Activated CD8-positive, alpha-beta memory T cell treated with anti-CD3 and anti-CD28 coated beads for 1 hour (primary cell): ENCODE measurements around the gene ARHGEF16.

ENCODE experiments used
- DNase-seq, 2 donors: peaks; one replicate each; pipeline ENCODE4 v3.0.0-alpha.2; 2020; ENCODE audit warnings: low read depth in 1 of 2; ENCODE audit errors: extremely low read depth in 1 of 2

The ARHGEF16 gene

DNA sequence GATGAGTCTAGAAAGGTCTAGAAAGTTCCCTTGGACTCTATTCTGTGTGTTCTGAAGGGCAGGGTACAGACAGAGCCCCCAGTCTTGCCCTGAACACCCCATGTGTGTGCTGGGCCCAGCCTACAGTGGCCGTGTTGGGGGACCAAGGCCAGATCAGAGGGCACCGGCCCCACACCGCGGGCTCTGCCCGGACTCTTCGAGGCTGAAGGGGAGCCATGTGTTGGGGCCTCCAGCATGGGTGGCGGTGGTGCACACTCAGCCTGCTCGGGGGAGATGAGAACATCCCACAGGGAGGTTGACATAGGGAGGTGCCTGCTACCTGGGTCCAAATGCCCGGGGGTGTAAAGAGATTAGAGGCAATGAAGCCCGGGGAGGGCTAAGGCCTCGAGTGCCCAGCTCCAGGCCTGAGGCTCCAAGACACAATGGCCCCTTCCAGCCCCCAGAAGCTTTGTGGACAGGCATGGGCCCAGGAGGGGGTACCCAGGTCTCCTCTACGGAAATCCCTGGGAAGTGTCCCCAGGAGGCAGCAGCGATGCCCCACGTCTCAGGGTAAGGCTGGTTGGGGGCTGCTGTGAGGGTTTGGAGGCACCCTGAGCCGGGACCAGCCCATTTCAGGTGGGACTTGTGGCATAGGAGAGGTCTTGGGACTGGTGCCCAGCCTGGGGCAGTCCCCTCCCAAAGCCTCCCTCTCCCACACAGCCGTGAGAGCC, 12.1 kb downstream of the ARHGEF16 start:
- DNase-seq: no peak

DNA sequence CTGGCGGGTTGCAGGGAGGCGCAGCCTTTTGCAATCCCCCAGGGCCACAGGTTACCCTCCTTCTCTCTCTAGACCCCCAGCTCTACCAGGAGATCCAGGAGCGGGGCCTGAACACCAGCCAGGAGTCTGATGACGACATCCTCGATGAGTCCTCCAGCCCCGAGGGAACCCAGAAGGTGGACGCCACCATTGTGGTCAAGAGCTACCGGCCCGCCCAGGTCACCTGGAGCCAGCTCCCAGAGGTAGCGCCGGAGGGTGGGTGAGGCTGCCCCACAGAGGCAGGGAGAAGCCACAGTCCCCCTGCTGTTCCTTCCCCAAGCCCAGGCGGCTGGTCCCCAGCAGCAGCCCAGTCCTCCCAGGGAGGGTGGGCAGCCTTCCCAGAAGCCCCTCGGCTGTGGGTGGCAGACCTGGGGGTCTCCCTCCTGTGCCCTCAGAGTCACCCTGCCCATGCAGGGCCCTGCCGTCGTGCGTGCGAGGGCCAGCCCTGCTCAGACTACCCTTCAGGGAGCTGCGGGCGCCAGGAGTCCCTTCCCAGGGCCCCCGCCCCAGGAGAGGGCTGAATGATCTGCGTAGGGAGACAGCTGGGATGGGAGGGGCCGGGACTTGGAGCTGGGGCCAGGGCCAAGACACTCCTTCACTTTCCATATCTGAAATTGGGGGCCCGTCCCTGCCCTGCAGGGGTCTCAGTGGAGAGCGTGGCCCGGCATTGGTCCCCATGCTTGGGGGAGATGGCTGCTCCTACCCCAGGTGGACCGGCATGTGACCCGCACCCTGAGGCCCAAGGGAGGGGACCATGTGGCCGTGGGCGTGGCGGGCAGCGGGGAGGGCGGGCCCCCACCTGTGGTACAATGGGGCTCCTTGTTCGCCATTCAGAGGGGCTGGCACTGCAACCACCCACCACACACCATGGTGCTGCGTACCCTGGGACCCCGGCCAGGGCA, 12.9 kb downstream of the ARHGEF16 start:
- DNase-seq: no peak

DNA sequence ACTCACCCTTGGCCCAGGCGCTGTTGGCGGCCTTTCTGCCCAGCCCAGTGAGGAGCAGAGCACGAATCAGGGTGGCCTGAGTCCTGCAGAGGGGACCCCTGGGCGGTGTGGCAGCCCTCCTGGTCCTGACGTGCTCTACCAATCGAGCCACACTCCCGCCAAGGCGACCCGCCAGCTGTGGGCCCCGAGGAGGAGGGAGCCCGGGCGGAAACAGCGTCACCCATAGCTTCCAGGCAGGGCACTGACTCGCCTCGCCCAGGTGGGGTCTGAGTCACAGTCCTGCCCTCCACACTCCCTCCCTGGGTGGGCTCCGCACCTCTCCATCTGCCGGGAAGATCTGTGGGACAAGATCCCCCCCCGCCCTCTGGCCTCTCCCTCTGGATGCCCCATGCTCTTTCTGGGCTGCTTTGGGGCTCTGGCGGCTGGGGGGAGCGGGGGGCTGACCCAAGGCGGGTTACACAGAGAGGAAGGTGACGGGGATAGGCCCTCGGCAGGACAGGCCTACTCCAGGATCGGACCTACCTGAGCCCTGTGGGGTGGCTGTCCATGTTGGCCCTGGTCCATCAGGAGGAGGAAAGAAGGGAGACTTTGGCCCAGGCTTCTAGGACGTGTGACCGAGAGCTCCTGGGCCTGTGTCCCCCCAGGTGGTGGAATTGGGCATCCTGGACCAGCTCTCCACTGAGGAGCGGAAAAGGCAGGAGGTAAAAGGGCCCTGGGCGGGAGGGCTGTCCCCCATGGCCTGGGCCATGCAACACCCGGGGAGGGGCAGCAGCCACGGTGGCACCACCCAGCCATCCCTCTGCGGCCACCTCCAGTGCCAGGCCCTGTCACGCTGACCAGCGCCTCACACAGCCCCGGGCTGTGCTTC, 14.0 kb downstream of the ARHGEF16 start:
- DNase-seq: no peak

DNA sequence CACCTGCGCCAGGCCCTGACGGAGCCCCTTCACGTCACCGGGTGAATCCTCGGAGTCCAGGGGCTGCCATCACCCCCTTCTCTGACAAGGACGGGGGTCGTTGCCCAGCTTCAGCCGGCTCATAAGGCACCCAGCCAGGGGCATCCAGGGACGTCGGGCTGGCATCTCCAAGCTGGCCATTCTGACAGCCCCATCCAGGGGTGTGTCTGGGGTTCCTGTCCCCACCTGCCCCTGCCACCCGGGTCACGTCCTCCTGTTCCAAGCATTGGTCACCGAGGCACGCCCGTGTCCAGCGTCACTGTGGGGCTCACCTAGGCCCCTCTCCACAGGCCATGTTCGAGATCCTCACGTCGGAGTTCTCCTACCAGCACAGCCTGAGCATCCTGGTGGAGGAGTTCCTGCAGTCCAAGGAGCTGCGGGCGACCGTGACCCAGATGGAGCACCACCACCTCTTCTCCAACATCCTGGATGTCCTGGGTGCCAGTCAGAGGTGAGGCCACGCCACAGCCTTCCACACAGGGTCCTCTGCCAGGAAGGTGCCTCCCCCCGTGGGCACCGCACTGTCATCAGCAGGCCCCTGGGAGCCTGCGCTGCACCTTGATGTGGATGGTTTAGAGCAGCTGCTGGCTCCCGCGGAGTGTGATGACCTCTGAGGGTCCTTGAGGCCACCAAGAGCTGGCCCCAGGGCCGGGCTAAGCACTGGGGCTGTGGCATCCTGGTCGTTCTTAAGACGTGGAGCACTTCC, 14.8 kb downstream of the ARHGEF16 start:
- DNase-seq: no peak

DNA sequence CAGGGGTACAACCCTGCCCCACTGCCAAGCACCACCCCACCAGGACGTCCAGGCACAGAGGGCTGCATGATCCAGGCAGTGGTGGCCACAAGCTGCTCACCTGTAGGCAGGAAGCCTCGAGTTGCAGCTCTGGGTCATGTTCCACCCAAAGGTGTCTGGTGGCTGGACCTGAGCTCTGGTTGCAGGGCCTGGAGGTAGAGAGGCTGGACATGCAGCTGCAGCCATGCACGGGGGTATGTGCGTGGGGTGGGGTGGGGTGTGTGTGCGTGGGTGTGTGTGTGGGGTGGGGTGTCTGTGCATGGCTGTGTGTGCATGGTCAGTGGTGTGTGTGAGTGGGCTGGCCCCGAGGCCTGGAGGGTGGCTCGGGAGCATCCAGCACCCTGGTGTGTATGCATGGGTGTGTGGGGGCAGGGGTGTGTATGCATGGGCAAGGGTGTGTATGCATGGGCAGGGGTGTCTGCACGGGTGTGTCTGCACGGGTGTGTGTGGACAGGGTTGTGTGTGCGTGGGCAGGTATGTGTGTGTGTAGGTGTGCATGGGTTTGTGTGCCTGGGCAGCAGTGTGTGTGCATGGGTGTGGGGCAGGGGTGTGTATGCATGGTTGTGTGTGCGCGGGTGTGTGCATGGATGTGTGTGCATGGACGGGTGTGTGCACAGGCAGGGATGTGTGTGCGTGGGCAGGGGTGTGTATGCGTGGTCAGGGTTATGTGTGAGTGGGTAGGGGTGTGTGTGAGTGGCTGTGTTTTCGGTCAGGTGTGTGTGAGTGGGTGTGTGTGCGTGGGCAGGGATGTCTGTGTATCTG, 15.6 kb downstream of the ARHGEF16 start:
- no peak for DNase-seq

DNA sequence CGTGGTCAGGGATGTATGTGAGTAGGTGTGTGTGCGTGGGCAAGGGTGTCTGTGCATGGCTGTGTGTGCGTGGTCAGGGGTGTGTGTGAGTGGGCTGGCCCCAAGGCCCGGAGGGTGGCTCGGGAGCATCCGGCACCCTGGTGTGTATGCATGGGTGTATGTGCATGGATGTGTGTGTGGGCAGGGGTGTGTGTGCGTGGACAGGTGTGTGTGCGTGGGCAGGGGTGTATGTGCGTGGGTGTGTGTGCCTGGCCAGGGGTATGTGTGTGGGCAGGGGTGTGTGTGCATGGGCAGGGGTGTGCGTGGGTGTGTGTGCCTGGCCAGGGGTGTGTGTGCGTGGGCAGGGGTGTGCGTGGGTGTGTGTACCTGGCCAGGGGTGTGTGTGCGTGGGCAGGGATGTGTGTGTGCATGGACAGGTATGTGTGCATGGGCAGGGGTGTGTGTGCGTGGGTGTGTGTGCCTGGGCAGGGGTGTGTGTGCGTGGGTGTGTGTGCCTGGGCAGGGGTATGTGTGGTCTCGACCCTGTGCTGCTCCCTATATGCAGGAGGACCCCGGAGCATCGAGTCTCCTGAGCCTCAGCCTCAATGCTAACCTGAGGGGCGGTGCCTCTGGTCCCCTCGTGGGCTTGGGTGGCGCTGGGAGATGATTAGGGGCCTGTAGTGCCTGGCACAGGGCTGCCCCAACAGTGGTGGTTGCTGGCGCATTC, 16.3 kb downstream of the ARHGEF16 start:
- no peak for DNase-seq

DNA sequence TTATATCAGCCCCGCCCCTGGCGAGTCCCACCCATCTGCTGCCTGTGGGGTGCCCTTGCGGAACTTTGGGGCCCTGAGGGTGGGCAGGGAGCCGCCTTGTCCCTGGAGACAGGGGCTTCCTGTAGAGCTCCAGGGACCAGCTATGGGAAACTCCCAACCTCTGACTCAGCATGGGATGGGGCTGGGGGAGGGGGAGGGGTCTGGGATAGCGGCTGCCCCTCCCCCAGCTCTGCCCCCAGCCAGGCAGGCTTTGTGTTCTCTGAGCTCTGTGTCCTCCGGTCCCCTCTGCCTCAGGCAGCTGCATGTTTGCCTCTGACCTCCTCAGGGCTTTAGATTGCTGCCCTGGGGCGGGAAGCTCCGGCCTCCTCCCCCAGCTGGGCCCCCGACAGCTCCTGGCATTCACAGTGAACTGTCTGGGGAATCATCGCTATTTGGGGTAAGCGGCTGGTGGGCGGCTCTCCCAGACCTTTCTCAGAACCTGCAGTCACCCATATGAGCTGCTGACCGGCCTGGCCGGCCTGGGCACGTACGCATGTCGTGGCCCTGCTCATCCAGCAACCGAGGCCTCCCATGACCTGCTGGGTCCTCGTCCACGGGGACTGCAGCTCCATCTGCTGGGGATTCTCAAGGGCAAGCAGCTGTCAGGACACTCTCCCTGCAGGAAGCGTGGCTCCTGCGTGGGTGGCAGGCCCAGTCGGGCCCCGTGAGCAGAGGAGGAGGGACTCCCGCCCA, 17.1 kb downstream of the ARHGEF16 start:
- DNase-seq: no peak

DNA sequence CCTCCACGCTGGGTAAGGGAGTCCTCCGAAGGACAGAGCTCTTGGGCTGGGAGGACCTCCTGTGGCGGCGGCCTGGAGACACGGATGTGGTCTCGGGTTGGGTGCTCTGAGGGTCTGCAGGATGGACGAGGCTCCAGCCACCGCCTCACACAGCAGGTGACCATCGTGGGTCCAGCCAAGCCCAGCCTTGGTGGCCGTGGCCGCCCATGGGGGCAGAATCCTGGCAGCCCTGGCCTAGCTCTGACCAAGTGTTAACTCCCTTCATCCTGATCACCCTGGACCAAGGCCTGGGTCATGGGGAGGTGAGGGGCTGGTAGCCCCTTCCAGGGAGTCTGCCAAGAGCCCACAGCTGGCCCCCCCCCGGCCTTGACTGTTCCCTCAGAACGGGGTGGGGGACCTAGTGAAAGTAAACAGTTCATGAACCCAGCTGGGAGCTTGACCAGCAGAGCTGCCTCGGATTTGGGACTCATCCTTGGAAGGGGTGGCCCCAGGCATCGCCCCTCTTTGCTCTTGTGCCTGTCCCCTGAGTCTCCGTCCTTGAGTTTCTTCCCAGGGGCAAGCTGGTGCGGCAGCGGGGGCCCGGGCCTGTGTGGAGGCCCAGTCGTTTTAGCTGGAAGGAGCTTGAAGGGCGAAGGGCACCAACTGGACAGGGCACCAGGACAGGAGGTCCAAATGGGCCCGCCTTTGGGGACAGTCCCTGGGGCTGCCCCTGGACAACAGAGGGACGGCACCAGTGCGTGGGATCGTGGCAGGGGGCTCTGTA, 17.8 kb downstream of the ARHGEF16 start:
- DNase-seq: no peak

DNA sequence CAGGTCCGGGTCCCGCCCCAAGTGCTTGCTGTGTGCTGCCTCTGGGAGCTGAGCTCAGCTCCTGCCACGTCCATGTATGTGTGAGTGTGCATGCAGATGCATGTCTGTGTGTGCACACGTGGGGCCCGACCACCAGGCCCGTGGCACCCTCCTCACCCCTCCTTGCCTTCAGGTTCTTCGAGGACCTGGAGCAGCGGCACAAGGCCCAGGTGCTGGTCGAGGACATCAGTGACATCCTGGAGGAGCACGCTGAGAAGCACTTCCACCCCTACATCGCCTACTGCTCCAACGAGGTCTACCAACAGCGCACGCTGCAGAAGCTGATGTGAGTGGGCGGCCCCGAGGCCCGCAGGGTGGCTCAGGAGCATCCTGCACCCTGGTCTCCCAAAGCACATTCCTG, 18.4 kb downstream of the ARHGEF16 start:
- no peak for DNase-seq

DNA sequence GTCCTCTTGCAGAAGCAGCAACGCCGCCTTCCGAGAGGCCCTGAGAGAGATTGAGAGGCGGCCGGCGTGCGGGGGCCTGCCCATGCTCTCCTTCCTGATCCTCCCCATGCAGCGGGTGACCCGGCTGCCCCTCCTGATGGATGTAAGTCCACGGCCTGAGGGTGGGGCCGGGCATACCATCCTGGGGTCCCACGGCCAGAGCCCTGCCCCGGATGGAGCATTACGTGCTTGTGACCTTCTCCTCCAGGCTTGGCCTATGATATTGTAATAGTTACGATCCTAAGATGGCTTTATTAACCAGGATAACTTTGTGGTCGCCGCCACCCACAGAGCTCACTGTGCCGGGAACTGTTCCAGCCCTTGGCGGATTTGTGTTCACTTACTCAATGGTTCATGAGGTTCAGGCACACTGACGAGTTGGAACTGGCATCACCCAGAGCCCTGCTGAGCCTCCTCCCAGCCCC, 18.9 kb downstream of the ARHGEF16 start:
- no peak for DNase-seq

DNA sequence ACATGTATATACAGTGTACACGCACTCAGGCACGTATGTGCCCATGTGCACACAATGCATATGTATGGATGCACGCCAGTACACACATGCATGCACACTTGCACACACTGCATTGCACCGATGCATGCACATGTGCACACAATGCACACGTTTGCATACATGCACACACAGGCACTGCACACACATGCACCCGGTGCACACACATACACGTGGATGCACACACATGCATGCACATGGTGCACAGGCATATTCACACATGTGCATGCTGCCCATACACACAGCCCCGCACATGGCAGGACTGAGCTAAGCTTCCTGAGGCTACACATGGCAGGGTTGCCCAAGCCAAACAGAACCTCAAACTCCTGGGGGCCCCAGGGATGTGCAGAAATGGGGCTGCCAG, 19.6 kb downstream of the ARHGEF16 start:
- DNase-seq: no peak

DNA sequence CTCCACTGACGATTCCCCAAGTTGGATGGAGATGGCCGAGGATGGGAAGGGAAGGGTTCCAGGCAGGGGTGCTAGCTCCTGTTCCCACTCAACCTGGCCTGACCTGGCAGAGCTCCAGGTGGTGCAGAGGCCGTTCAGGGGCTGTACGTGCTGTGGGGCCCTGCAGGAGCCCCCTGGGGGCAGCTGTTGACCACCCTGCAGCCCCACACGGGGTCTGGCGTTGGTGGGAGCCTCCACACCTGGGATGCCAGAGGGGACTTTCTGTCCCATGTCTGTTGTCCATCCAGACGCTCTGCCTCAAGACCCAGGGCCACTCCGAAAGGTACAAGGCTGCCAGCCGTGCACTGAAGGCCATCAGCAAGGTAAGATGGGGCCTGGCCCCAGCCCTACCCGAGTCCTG, 20.0 kb downstream of the ARHGEF16 start:
- DNase-seq: no peak

DNA sequence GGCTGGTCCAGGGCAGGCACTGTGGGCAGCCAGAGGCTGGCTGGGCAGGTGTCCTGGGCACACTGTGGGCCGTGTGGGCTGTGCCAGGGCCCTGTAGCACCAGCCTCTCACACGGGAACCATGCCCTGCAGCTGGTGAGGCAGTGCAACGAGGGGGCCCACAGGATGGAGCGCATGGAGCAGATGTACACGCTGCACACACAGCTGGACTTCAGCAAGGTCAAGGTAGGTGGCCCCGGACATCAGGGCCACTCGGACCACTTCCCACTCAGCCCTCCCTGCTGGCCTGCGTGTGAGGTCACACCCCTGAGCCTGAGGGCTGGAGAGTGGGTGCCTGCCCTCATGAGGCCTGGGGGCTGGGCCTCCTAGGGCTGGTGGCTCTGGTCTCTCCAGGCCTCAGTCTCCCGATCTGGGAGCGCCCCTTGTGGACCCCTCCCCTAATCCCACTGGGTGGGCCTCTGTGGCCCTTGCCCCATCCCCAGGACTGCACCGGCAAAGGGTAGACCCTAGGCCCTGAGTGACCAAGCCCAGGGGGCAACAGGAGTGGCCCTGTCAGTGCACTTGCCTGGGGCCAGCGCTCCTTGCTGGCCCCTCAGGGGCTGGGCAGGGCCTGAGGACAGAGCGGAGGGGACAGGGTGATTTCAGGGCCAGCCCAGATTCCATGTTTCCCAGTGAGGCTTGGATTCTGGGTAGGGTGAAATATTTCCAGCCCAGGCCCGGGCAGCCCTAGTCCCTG, 21.5 kb downstream of the ARHGEF16 start:
- no peak for DNase-seq

DNA sequence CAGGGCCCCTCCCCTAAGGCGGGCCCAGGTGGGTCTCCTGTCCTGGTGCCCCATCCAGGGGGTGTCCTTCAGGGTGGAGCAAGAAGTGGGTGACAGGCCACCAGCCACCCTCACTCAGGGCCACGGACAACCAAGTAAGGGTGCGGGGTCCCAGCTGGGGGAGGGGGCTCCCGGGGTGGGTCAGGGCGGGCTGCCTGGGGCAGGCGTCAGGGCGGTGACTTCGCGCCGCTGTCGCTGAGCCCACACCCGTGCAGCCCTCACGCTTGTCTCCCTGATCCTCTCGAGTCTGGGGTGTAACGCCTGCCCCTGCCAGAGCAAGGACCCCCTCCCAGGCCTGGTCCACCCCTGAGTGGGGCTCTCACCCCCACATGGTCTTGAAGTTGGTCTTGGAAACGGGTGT, 22.2 kb downstream of the ARHGEF16 start:
- DNase-seq: no peak

DNA sequence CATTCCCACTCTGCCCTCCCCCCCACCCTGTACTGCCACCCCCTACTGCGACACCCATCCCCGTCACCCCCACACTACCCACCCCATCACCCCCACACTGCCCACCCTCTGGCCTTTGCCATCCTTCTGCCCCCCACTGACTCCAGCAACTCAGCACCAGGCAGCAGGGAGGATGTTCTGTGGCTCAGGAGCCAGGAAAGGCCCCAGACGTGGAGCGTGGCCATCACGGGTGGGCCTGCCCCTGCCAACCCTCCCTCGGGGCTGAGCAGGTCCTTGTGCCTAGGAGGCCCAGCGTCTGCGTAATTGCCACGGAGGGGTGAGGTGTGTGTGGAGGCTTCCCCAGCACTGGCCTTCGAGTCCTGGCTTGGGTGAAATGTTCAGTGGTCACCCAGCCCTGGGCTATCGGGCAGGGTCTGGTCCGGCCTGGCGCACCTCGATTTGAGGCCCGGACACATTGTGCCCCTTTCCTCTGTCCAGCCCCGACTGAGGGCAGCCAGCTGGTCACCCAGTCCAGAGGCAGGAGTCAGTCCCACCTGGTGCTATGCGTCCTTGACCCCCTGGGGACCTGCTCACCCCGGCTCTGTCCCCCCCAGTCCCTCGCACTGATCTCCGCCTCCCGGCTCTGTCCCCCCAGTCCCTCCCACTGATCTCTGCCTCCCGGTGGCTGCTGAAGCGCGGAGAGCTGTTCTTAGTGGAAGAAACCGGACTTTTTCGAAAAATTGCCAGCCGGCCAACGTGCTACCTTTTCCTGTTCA, 23.0 kb downstream of the ARHGEF16 start:
- DNase-seq: no peak

DNA sequence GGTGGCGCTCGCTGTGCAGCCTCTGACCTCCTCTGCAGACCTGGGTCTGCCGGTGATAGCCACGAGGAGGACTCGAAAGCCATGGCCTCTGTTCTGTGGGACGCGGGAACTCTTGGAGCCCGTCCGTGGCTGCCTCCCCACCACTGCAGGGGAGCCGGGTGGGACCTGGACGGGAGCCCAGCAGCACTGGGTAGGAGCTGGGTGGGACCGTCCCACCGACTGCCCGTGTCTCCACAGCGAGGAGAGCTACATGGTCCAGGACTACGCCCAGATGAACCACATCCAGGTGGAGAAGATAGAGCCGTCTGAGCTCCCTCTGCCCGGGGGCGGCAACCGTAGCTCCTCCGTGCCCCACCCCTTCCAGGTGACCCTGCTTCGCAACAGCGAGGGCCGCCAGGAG, 23.7 kb downstream of the ARHGEF16 start:
- no peak for DNase-seq
